HUES6 (cell line): ENCODE results near the gene PIK3CB.
"Not testable (repeated sequence)": the region's sequence is repeated elsewhere in the genome, so short reads cannot be mapped to it uniquely, and the experiment has no call there.

ENCODE experiments used
- H3K27ac ChIP-seq: 2 replicates; pipeline ENCODE4 v1.7.0; 2013; ENCODE audit warnings: low read depth, mild to moderate bottlenecking, low read length, inconsistent platforms
- H3K27me3 ChIP-seq: 2 replicates; pipeline ENCODE4 v1.6.1; 2013; ENCODE audit warnings: low read length; ENCODE audit not compliant: control insufficient read depth, insufficient read depth
- H3K36me3 ChIP-seq: 2 replicates; pipeline ENCODE4 v1.6.1; 2013; ENCODE audit warnings: low read length; ENCODE audit not compliant: control insufficient read depth, insufficient read depth
- H3K4me1 ChIP-seq: 2 replicates; pipeline ENCODE4 v1.6.1; 2013; ENCODE audit warnings: low read length; ENCODE audit not compliant: control insufficient read depth, insufficient read depth
- H3K4me3 ChIP-seq: 2 replicates; pipeline ENCODE4 v1.5.1; 2013; ENCODE audit warnings: low read depth, low read length
- H3K9ac ChIP-seq: one replicate; pipeline ENCODE4 v1.6.1; 2013; ENCODE audit warnings: mild to moderate bottlenecking, low read length
- H3K9me3 ChIP-seq: 2 replicates; pipeline ENCODE4 v1.6.1; 2013; ENCODE audit warnings: low read depth, low read length; ENCODE audit not compliant: control insufficient read depth, insufficient read depth

PIK3CB gene

DNA sequence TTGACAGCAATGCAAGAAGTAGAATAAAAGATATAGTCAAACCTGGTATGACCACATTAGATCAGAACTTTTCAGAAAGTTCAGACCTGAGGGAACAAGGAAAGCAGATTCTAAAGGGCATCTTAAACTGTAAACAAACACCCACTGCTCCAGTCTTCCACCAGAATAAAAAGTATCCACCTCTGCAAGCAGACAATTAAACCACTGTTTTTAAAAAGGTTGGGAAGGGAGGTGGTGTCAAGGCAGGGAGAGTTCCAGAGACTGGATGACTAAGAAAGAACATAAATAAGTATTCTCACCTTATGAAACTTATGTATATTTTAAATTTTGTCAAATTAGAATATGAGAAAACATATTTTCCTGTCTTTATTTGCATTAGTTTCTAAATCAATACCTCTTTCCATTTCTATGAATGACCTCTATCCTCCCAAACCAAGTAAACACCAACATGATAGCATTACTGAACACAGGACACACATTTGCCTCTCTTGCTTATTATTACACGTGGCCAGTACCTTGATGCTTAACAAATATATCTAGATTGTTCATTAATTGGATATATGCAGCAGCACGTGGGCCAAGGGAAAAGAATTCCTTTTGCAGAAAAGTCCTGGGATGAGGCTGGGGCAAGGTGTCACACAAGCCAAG, 31.6 kb downstream of the PIK3CB start:
- no peaks in the 10 kb centered on the region for H3K4me1 ChIP-seq
- H3K27me3 ChIP-seq = no peaks in the 10 kb centered on the region
- no peaks in the 10 kb centered on the region for H3K9me3 ChIP-seq
- no peak overlapping the region for H3K9ac ChIP-seq
- no peak overlapping the region for H3K4me3 ChIP-seq
- no peaks in the 10 kb centered on the region; the same call in 1 of the 2 replicates for H3K36me3 ChIP-seq
- H3K27ac ChIP-seq = no peak overlapping the region

DNA sequence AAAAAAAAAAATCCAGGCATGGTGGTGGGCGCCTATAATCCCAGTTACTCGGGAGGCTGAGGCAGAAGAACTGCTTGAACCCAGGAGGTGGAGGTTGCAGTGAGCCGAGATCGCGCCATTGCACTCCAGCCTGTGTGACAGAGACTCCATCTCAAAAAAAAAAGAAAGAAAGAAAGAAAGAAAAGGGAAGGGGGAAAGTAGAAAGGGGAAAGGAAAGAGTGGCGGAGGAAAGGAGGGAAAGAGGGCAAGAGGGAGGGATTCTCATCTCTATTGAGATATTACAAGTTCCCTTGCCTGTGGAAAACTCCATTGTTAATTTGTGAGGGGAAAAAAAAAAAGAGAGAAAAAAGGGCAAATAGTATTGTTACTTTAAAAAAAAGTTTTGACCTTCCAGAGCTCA, 32.5 kb downstream of the PIK3CB start:
- not testable (repeated sequence) for H3K4me3 ChIP-seq, H3K4me1 ChIP-seq, H3K9me3 ChIP-seq, H3K9ac ChIP-seq, H3K27me3 ChIP-seq, H3K27ac ChIP-seq, H3K36me3 ChIP-seq

DNA sequence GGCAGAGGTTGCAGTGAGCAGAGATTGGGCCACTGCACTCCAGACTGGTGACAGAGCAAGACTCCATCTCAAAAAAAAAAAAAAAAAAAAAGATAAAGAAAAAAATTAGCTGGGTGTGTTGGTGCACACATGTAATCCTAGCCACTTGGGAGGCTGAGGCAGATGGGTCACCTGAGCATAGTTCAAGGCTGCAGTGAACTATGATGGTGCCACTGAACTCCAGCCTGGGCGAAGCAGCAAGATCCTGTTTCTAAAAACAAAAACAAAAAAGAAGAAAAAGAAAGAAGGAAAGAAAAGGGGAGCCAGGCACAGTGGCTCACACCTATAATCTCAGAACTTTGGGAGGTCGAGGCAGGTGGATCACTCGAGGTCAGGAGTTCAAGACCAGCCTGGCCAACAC, 32.9 kb downstream of the PIK3CB start:
- Histone ChIP-seq H3K27me3 (no peaks in the 10 kb centered on the region), H3K4me1 (no peaks in the 10 kb centered on the region), H3K27ac (no peak overlapping the region), H3K36me3 (no peaks in the 10 kb centered on the region; the same call in 1 of the 2 replicates), H3K9me3 (no peaks in the 10 kb centered on the region), H3K9ac (no peak overlapping the region), H3K4me3 (no peak overlapping the region)

GRCh38 chr3:138800248-138800647, 34.5 kb downstream of the PIK3CB start:
- Histone ChIP-seq H3K9me3 (no peaks in the 10 kb centered on the region), H3K36me3 (no peaks in the 10 kb centered on the region; the same call in 1 of the 2 replicates), H3K27me3 (no peaks in the 10 kb centered on the region), H3K4me3 (no peak overlapping the region), H3K27ac (no peak overlapping the region), H3K4me1 (no peaks in the 10 kb centered on the region), H3K9ac (no peak overlapping the region)

- H3K27me3 ChIP-seq = no peaks in the 10 kb centered on the region
- no peak overlapping the region for H3K9ac ChIP-seq
- no peaks in the 10 kb centered on the region for H3K4me1 ChIP-seq
- H3K27ac ChIP-seq = no peak overlapping the region
- no peaks in the 10 kb centered on the region for H3K9me3 ChIP-seq
- H3K36me3 ChIP-seq = no peaks in the 10 kb centered on the region; the same call in 1 of the 2 replicates
- H3K4me3 ChIP-seq = no peak overlapping the region
Measured at GRCh38 chr3:138799822-138800221, 34.9 kb downstream of the PIK3CB start.

GRCh38 chr3:138797508-138798038, 37.2 kb downstream of the PIK3CB start:
- H3K27ac ChIP-seq = no peak overlapping the region
- H3K9ac ChIP-seq = no peak overlapping the region
- no peaks in the 10 kb centered on the region for H3K9me3 ChIP-seq
- H3K4me1 ChIP-seq = no peaks in the 10 kb centered on the region
- H3K36me3 ChIP-seq = peaks cover 12% of the 10 kb centered on the region
- H3K4me3 ChIP-seq = no peak overlapping the region
- no peaks in the 10 kb centered on the region for H3K27me3 ChIP-seq

GRCh38 chr3:138796761-138797160, 38.0 kb downstream of the PIK3CB start:
- Histone ChIP-seq H3K4me3 (no peak overlapping the region), H3K27ac (no peak overlapping the region), H3K4me1 (no peaks in the 10 kb centered on the region), H3K9me3 (no peaks in the 10 kb centered on the region), H3K9ac (no peak overlapping the region), H3K36me3 (peaks cover 12% of the 10 kb centered on the region), H3K27me3 (no peaks in the 10 kb centered on the region)

DNA sequence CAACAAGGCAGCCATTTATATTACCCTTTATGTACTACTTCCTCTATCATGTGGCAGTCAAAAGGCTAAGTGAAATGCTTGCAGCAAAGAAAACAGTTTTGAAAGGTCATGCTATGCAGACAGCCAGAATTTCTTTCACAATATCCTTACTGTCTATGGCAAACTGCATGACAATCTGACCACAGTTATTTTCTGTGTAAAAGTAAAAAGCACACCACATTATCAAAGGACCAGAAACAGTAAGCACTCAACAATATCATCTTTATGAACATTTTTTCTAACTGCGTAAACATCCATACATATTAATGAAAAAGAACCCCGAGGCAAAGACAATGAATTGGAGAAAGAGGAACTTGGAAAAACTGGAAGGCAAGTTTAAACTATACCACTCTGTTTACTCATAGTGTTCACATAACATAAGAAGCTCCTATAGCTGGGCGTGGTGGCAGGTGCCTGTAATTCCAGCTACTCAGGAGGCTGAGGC, 47.9 kb downstream of the PIK3CB start:
- Histone ChIP-seq H3K27ac (no peak overlapping the region), H3K36me3 (peaks cover 9% of the 10 kb centered on the region), H3K4me3 (no peak overlapping the region), H3K9ac (no peak overlapping the region), H3K27me3 (no peaks in the 10 kb centered on the region), H3K9me3 (peaks cover 12% of the 10 kb centered on the region), H3K4me1 (no peaks in the 10 kb centered on the region)

- H3K4me3 ChIP-seq = no peak overlapping the region
- peaks cover 9% of the 10 kb centered on the region for H3K36me3 ChIP-seq
- H3K9me3 ChIP-seq = peaks cover 12% of the 10 kb centered on the region
- H3K4me1 ChIP-seq = no peaks in the 10 kb centered on the region
- no peaks in the 10 kb centered on the region for H3K27me3 ChIP-seq
- H3K9ac ChIP-seq = no peak overlapping the region
- no peak overlapping the region for H3K27ac ChIP-seq
Measured at GRCh38 chr3:138785951-138786350, 48.8 kb downstream of the PIK3CB start.

DNA sequence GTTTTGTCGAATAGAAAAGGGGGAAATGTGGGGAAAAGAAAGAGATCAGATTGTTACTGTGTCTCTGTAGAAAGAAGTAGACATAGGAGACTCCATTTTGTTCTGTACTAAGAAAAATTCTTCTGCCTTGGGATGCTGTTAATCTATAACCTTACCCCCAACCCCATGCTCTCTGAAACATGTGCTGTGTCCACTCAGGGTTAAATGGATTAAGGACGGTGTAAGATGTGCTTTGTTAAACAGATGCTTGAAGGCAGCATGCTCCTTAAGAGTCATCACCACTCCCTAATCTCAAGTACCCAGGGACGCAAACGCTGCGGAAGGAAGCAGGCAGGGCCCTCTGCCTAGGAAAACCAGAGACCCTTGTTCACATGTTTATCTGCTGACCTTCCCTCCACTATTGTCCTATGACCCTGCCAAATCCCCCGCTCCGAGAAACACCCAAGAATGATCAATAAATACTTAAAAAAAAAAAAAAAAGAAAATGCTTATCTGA, 49.3 kb downstream of the PIK3CB start:
- not testable (repeated sequence) for H3K9ac ChIP-seq, H3K27ac ChIP-seq, H3K4me3 ChIP-seq, H3K27me3 ChIP-seq, H3K4me1 ChIP-seq, H3K36me3 ChIP-seq
- peaks cover 12% of the 10 kb centered on the region for H3K9me3 ChIP-seq

DNA sequence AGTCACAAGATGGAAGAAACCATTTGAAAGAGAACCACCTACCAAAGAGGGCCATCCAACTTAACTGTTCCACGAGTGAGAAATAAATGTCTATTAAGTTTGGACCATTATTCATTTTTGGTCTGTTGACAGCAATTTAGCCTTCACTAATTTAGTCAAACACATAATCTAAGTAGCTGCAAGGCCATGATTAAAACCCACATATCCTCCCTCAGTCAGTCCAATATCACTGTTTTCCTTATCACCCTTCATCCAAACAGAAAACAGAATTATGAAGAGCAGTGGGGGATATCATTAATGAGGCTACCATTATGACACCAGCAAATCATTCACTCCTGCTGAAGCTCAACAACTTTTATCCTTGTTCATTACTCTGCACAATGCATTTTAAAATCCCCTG, 52.0 kb downstream of the PIK3CB start:
- Histone ChIP-seq H3K36me3 (peaks cover 4% of the 10 kb centered on the region), H3K27ac (no peak overlapping the region), H3K9me3 (peaks cover 12% of the 10 kb centered on the region), H3K4me1 (no peaks in the 10 kb centered on the region), H3K27me3 (no peaks in the 10 kb centered on the region), H3K9ac (no peak overlapping the region), H3K4me3 (no peak overlapping the region)
